AG09309 (cell line): ENCODE data around the gene DNAJB1.

Source experiments
- DNase-seq: peaks from one replicate; pipeline ENCODE4 v3.0.0-alpha.2; 2010; ENCODE audit warnings: low read depth
- H3K4me3 ChIP-seq: 2 replicates; pipeline ENCODE4 v1.5.1; 2011; ENCODE audit warnings: mild to moderate bottlenecking, low read depth, low read length, moderate library complexity; ENCODE audit not compliant: control insufficient read depth
- TF ChIP-seq, protein P1 (sequence below): IDR thresholded peaks from 2 replicates; pipeline ENCODE4 v1.5.1; 2011; ENCODE audit warnings: mild to moderate bottlenecking, low read depth, low read length, inconsistent platforms; ENCODE audit not compliant: insufficient read depth, control insufficient read depth; ENCODE audit errors: missing control alignments

Gene DNAJB1

DNA sequence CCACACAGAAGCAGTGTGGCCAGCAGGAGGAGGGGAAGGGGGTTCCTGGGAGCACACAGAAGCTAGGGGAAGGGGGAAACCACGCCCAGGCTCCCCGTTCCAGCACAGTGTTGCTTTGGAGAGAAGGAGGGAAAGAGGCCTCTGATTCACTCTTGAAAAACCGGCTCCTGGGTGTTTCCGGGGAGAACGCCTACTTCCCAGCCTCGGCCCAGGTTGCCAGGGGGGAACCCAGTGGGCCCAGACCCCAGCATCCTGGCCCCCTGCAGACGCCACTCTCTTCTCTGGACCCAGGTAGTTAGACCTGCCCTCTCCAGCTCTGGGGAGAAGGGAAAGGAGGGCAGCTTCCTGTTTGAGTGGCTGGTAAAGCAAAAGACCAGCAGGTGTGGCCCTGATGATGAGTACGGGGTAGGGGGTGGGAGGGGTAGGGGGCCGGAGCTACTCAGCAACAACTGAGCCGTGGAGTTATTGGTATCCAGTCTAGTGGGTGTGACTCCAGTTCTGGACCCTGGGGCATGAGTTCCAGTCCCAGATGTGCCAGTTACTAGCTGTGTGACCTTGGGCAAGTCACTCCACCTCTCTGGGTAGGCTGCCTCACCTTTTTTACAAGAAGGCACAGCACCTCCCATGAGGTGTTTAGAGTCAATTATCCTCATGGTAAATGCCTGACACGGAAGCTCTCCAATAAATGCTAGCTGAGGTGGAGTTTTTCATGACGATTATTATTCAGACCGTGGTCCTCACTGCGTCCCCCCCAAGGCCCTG, 23.1 kb downstream of the DNAJB1 start:
- TF ChIP-seq, protein P1, sequence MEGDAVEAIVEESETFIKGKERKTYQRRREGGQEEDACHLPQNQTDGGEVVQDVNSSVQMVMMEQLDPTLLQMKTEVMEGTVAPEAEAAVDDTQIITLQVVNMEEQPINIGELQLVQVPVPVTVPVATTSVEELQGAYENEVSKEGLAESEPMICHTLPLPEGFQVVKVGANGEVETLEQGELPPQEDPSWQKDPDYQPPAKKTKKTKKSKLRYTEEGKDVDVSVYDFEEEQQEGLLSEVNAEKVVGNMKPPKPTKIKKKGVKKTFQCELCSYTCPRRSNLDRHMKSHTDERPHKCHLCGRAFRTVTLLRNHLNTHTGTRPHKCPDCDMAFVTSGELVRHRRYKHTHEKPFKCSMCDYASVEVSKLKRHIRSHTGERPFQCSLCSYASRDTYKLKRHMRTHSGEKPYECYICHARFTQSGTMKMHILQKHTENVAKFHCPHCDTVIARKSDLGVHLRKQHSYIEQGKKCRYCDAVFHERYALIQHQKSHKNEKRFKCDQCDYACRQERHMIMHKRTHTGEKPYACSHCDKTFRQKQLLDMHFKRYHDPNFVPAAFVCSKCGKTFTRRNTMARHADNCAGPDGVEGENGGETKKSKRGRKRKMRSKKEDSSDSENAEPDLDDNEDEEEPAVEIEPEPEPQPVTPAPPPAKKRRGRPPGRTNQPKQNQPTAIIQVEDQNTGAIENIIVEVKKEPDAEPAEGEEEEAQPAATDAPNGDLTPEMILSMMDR: no peak
- peak overlapping the region; percentile 68 for H3K4me3 ChIP-seq
- no peak for DNase-seq

DNA sequence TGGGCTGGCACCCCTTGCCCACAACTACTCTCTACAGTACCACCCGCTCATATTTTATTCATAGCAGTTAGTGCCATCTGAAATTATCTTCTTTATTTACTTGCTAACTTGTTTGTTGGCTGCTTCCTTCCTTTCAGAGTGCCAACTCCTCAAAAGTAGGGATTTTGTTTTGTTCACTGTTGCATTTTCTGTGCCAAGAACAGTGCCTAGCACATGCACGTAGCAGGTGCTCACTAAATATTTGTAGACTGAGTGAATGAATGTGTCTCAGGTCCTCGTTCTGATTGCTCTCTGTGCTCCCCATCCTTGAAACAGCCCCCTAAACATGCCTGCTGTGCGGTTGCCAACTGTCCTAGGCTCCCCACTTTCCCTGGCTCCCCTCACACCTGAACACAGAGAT, 23.8 kb downstream of the DNAJB1 start:
- TF ChIP-seq, protein P1: no peak
- H3K4me3 ChIP-seq: peak overlapping the region; percentile 68
- DNase-seq: no peak

DNA sequence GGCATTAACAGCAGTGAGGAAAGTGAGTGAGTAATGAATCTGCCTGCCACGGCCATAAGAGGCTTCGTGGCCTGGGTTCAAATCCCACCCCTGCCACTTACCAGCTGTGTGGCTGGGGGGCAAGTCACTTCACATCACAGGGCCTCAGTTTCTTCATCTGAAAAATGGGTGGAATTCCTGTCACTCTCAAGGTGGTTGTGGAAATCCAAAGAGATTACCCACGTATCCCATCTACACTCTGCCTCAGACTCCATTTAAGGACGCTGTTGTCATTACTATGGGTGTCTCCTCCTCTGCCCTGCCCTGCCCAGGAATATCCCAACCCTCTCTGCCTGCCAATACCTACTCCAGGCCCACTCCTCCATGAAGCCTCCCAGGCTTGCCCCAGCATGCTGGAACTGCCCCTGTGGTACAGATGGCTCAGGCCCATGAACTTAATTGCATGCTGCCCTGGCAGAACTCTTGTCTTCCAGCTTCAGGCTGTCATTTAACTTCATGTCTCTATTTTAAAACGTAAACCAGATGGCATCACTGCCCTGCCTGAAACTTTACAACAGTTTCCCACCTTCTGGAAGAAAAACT, 25.4 kb downstream of the DNAJB1 start:
- no peak overlapping the region for H3K4me3 ChIP-seq
- TF ChIP-seq, protein P1: no peak
- no peak for DNase-seq

DNA sequence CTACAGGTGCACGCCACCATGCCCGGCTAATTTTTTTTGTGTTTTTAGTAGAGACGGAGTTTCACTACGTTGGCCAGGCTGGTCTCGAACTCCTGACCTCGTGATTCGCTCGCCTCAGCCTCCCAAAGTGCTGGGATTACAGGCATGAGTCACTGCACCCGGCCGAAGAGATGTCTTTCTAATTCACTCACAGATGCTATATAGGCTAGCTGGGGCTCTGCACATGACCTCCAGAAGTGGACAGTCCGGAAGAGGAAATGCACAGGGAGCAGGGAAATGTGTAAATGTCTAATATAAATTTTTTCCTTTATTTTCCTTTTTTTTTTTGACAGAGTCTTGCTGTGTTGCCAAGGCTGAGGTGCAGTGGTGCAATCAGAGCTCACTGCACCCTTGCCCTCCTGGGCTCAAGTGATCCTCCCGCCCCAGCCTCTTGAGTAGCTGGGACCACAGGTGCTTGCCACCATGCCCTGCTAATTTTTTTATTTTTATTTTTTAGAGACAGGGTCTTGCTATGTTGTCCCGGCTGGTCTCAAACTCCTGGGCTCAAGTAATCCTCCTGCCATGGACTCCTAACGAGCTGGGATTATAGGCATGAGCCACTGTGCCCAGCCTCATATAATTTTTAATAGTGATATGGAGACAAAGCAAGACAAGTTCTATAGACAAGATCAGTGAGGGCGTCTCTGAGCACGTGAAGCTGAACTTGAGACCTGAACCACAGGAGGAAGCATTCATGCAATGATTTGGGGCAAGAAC, 30.6 kb downstream of the DNAJB1 start:
- TF ChIP-seq, protein P1: no peak
- H3K4me3 ChIP-seq: no peak overlapping the region
- DNase-seq: no peak

DNA sequence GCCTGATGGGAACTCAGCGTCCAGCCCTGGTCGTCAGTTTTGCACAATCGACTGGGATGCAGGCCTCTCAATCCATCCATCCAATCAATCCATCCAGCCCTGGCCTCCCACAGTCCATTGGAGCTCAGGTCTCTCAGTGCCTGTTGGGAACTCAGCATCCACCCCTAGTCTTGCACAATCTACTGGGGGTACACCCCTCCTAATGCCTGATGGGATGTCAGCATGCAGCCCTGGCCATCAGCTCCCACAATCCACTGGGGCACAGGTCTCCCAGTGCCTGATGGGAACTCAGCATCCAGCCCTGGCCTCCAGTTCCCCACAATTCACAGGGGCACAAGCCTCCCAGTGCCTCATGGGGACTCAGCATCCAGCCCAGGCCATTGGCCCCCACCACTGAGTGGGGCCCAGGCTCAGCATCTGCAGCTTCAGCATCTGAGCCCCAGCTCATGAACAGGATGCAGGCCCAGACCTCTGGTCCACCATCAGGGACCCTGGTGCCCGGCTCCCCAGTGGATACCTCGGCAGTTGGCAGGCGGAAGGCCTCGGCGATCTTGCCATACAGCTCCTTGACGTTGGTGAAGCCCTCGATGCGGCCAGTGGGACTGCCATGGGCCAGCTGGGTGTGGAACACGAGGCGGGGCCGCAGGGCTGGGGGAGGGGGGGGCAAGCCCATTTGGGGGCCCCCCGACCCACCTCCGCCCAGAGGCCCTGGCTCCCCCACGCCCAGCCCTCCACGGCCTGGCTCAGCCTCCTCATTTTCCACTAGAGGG, 35.8 kb downstream of the DNAJB1 start:
- DNase-seq: no peak
- no peak overlapping the region for H3K4me3 ChIP-seq
- TF ChIP-seq, protein P1: no peak

DNA sequence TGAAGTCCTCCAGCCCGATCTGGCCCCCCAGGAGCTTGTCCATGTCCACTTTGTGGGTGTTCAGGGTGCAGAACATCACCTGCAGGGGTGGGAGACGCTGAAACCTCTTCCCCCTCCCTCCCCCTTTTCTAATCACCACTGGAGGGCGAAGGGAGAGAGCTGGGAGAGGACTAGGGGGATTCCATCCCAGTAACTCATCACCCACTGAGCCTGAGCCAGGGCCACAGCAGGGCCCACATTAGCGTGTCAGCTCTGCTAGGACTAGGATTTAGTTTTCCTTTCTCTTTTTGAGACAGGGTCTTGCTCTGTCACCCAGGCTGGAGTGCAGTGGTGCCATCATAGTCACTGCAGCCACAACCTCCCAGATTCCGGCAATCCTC, 37.5 kb downstream of the DNAJB1 start:
- no peak for DNase-seq
- no peak overlapping the region for H3K4me3 ChIP-seq
- TF ChIP-seq, protein P1: no peak
